Neural progenitor cell (in vitro differentiated cells): ENCODE measurements around the gene DBH. TPM values are rescaled to one million over a fixed set of nuclear protein-coding genes. Genes with fewer than 3 reads are reported as not detected.

Source experiments
- DNase-seq: peaks from one replicate; pipeline ENCODE4 v3.0.0-alpha.2; 2016; ENCODE audit warnings: low spot score
- H2AFZ ChIP-seq: fragments of 200-600 bp; sonication (generic); replicated peaks from 2 replicates; pipeline ENCODE4 v1.6.1; 2016; ENCODE audit warnings: antibody characterized with exemption
- H3F3A ChIP-seq: fragments of 200-600 bp; sonication (generic); 2 replicates; pipeline ENCODE4 v1.6.1; 2016; ENCODE audit warnings: antibody characterized with exemption, low read depth
- H3K27ac ChIP-seq: fragments of 200-600 bp; sonication (generic); 2 replicates; pipeline ENCODE4 v1.5.1; 2016; ENCODE audit warnings: mild to moderate bottlenecking
- H3K27me3 ChIP-seq: fragments of 200-600 bp; sonication (generic); 2 replicates; pipeline ENCODE4 v1.6.1; 2016; ENCODE audit warnings: mild to moderate bottlenecking, moderate library complexity
- H3K36me3 ChIP-seq: fragments of 200-600 bp; sonication (generic); 2 replicates; pipeline ENCODE4 v1.5.1; 2016
- H3K4me1 ChIP-seq: fragments of 200-600 bp; sonication (generic); 2 replicates; pipeline ENCODE4 v1.6.1; 2016; ENCODE audit warnings: mixed run types
- H3K4me2 ChIP-seq: fragments of 200-600 bp; sonication (generic); 2 replicates; pipeline ENCODE4 v1.6.1; 2016
- H3K4me3 ChIP-seq: fragments of 200-600 bp; sonication (generic); 2 replicates; pipeline ENCODE4 v1.5.1; 2016
- H3K79me2 ChIP-seq: fragments of 200-600 bp; sonication (generic); 2 replicates; pipeline ENCODE4 v1.6.1; 2016; ENCODE audit warnings: low read depth
- H3K9ac ChIP-seq: fragments of 200-600 bp; sonication (generic); 2 replicates; pipeline ENCODE4 v1.6.1; 2016
- H3K9me3 ChIP-seq: fragments of 200-600 bp; sonication (generic); 2 replicates; pipeline ENCODE4 v1.5.1; 2016; ENCODE audit warnings: low read depth
- H4K20me1 ChIP-seq: fragments of 200-600 bp; sonication (generic); 2 replicates; pipeline ENCODE4 v1.6.1; 2016; ENCODE audit warnings: low read depth
- H3K27ac Mint-ChIP-seq: 3 replicates; pipeline ENCODE4 v1.8.0; 2021; ENCODE audit warnings: mixed read lengths
- H3K27me3 Mint-ChIP-seq: 2 replicates; pipeline ENCODE4 v1.8.0; 2022; ENCODE audit warnings: low read depth, mild to moderate bottlenecking, inconsistent platforms, moderate library complexity, mixed read lengths; ENCODE audit not compliant: insufficient read depth
- H3K36me3 Mint-ChIP-seq: 3 replicates; pipeline ENCODE4 v1.8.0; 2021; ENCODE audit warnings: mixed read lengths
- H3K4me1 Mint-ChIP-seq: 3 replicates; pipeline ENCODE4 v1.8.0; 2021; ENCODE audit warnings: mixed read lengths
- H3K4me3 Mint-ChIP-seq: 3 replicates; pipeline ENCODE4 v1.8.0; 2021; ENCODE audit warnings: mild to moderate bottlenecking, moderate library complexity, mixed read lengths
- H3K9me3 Mint-ChIP-seq: 3 replicates; pipeline ENCODE4 v1.8.0; 2020; ENCODE audit warnings: mixed read lengths
- CTCF ChIP-seq: fragments of 200-600 bp; sonication (generic); IDR thresholded peaks from 2 replicates; pipeline ENCODE4 v1.5.1; 2017; ENCODE audit warnings: antibody characterized with exemption, mild to moderate bottlenecking
- EZH2 ChIP-seq: fragments of 200-600 bp; sonication (generic); IDR thresholded peaks from 2 replicates; pipeline ENCODE4 v1.6.1; 2017; ENCODE audit warnings: antibody characterized with exemption, mild to moderate bottlenecking, moderate library complexity
- EZH2phosphoT487 ChIP-seq: fragments of 200-600 bp; sonication (generic); IDR thresholded peaks from 2 replicates; pipeline ENCODE4 v1.6.1; 2017; ENCODE audit warnings: antibody characterized with exemption
- total RNA-seq: library from RNA; depleted of rRNA; stranded (reverse); fragments of >200 nt; gene quantifications from 2 replicates; pipeline ENCODE4 v1.2.3, GENCODE V29; 2015; ENCODE audit warnings: low replicate concordance

The DBH gene
- total RNA-seq, 1 donor from 2014 or later: not detected

DNA sequence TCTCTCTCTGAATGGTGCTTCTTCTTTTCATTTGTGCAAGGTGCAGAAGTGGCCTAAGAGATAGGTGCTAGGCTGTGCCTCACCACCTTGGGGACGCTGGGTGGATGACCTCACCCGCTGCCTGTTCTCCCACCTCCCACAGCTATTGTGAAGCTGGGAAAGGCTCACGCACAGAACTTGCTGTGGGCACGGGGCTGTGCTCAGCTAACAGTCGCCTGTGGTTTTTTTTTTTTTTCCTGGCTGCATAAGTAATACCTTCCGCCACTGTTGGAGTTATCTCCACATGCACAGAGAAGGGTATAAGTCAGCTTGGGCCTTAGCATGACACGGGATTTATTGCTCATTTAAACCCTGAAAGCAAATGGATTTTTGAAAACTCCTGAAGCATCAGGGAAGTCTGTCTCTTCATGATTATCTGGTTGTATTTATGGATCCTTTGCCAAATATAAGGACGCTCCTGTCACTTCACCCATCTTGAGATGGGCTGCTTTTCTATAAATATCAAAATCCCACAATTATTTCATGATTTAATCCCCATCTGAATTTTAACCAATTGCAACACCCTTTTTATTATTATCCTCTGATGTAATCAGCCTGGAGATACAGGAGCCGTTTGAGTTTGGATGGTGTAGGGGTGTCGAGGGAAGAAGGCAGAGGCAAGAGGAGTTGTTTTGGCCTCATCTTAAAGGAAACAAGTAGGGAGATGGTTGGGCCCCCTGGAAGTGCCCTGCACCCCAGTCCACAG is 9.0 kb downstream of the DBH start:
- H3F3A ChIP-seq: no peaks in the 10 kb centered on the region
- H3K9ac ChIP-seq: no peak overlapping the region
- no peak overlapping the region for H2AFZ ChIP-seq
- H3K27me3 ChIP-seq: no peaks in the 10 kb centered on the region
- H3K27me3 Mint-ChIP-seq: peaks cover 8% of the 10 kb centered on the region
- H3K27ac ChIP-seq: no peak overlapping the region
- DNase-seq: no peak
- no peaks in the 10 kb centered on the region for H3K36me3 Mint-ChIP-seq
- no peaks in the 10 kb centered on the region for H3K79me2 ChIP-seq
- peak overlapping the region; percentile 70 for H3K27ac Mint-ChIP-seq
- H3K4me1 ChIP-seq: peaks cover 8% of the 10 kb centered on the region
- no peak overlapping the region for H3K4me3 ChIP-seq
- no peaks in the 10 kb centered on the region for H3K9me3 Mint-ChIP-seq
- H3K4me1 Mint-ChIP-seq: peaks cover 21% of the 10 kb centered on the region
- H4K20me1 ChIP-seq: no peaks in the 10 kb centered on the region
- TF ChIP-seq EZH2: no peak
- no peak for TF ChIP-seq CTCF
- TF ChIP-seq EZH2phosphoT487: no peak
- no peak overlapping the region for H3K4me2 ChIP-seq
- no peaks in the 10 kb centered on the region for H3K9me3 ChIP-seq
- H3K36me3 ChIP-seq: no peaks in the 10 kb centered on the region
- H3K4me3 Mint-ChIP-seq: no peak overlapping the region

DNA sequence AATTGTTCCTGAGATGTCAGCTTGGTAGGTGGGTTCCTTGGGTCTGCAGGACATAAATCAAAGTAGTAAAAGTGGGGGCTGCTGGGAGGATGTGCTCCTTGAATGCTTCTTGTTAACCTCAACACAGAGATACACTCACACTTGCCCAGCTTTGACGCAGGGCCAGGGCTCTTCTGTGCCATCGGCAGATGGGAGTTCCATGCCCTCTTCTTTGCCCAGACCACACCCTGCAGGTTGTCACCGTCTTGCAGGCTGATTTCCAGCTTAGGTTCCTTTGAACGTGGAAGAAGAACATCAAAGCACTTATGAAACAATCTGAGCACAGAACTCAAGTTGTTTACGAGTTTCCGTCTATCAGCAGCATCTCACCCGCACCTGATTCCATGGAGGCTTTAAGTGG is 11.0 kb downstream of the DBH start:
- Histone ChIP-seq H3K9me3 (no peaks in the 10 kb centered on the region), H3K27me3 (no peaks in the 10 kb centered on the region), H3K79me2 (no peaks in the 10 kb centered on the region), H3K4me3 (no peak overlapping the region), H3K36me3 (no peaks in the 10 kb centered on the region), H3K27ac (no peak overlapping the region), H4K20me1 (no peaks in the 10 kb centered on the region), H2AFZ (no peak overlapping the region), H3K4me2 (no peak overlapping the region), H3K9ac (no peak overlapping the region), H3F3A (no peaks in the 10 kb centered on the region), H3K4me1 (peaks cover 8% of the 10 kb centered on the region)
- no peak for TF ChIP-seq EZH2phosphoT487
- TF ChIP-seq EZH2: no peak
- TF ChIP-seq CTCF: no peak
- Mint-ChIP-seq H3K9me3 (no peaks in the 10 kb centered on the region), H3K4me1 (peaks cover 8% of the 10 kb centered on the region), H3K27ac (peak overlapping the region; percentile 18), H3K36me3 (no peaks in the 10 kb centered on the region), H3K27me3 (peaks cover 8% of the 10 kb centered on the region), H3K4me3 (no peak overlapping the region)
- no peak for DNase-seq

DNA sequence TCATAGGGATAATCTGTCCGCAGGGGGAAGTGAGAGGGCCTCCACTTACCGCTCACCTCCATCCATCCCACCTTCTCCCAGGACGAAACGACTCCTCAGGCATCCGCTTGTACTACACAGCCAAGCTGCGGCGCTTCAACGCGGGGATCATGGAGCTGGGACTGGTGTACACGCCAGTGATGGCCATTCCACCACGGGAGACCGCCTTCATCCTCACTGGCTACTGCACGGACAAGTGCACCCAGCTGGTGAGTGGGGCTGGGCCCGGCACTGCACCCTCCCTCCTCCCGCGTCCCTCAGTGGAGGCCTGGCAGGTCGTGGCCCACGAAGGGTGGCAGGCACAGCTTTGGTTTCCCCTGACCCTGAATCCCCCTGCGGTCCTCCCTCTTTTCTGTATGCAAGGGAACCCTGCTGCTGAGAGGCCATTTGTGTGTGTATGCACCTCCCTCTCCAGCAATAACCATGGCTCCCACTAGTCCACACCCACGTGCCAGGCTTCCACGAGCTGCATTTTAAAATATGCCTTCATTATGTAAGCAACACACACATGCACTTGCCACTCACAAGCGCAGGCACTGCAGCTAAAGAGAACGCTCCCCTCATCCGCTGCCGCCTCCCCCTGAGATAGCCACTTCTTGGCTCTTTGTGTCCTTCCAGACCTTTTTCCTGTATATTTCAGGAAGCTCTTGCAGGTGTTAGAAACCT is 11.8 kb downstream of the DBH start:
- Histone ChIP-seq H3K9ac (no peak overlapping the region), H3K4me3 (no peak overlapping the region), H3K27ac (no peak overlapping the region), H3K79me2 (no peaks in the 10 kb centered on the region), H3K4me2 (no peak overlapping the region), H3F3A (no peaks in the 10 kb centered on the region), H2AFZ (no peak overlapping the region), H4K20me1 (no peaks in the 10 kb centered on the region), H3K36me3 (no peaks in the 10 kb centered on the region), H3K4me1 (peaks cover 8% of the 10 kb centered on the region), H3K9me3 (no peaks in the 10 kb centered on the region), H3K27me3 (no peaks in the 10 kb centered on the region)
- no peak overlapping the region for H3K4me3 Mint-ChIP-seq
- H3K27me3 Mint-ChIP-seq: peaks cover 11% of the 10 kb centered on the region
- H3K36me3 Mint-ChIP-seq: no peaks in the 10 kb centered on the region
- TF ChIP-seq EZH2 (no peak), CTCF (no peak), EZH2phosphoT487 (no peak)
- H3K27ac Mint-ChIP-seq: peak overlapping the region; percentile 50
- H3K4me1 Mint-ChIP-seq: peaks cover 8% of the 10 kb centered on the region
- H3K9me3 Mint-ChIP-seq: no peaks in the 10 kb centered on the region
- no peak for DNase-seq
